HEK293T (cell line): ENCODE data around the gene ASTN2.

ENCODE experiments used
- BHLHE40 ChIP-seq: fragments of 450-650 bp; IDR thresholded peaks from 2 replicates; pipeline ENCODE4 v1.6.1; 2016; ENCODE audit warnings: mild to moderate bottlenecking, moderate library complexity, borderline replicate concordance
- ELF4 ChIP-seq: fragments of 450-650 bp; IDR thresholded peaks from 2 replicates; pipeline ENCODE4 v1.6.1; 2017; ENCODE audit warnings: antibody characterized with exemption
- FOXA1 ChIP-seq: fragments of 450-650 bp; IDR thresholded peaks from 2 replicates; pipeline ENCODE4 v1.6.1; 2016; ENCODE audit warnings: mild to moderate bottlenecking
- FOXK2 ChIP-seq: fragments of 450-650 bp; IDR thresholded peaks from 2 replicates; pipeline ENCODE4 v1.6.1; 2016; ENCODE audit warnings: mild to moderate bottlenecking
- FOXM1 ChIP-seq: fragments of 450-650 bp; IDR thresholded peaks from 2 replicates; pipeline ENCODE4 v1.6.1; 2017; ENCODE audit warnings: mild to moderate bottlenecking, borderline replicate concordance
- LEF1 ChIP-seq: fragments of 450-650 bp; IDR thresholded peaks from 2 replicates; pipeline ENCODE4 v1.6.1; 2017; ENCODE audit warnings: mild to moderate bottlenecking, borderline replicate concordance
- NFRKB ChIP-seq: fragments of 450-650 bp; IDR thresholded peaks from 2 replicates; pipeline ENCODE4 v1.6.1; 2016; ENCODE audit warnings: mild to moderate bottlenecking, moderate library complexity
- SP1 ChIP-seq: fragments of 450-650 bp; IDR thresholded peaks from 2 replicates; pipeline ENCODE4 v1.6.1; 2017
- SUZ12 ChIP-seq: fragments of 450-650 bp; IDR thresholded peaks from 2 replicates; pipeline ENCODE4 v1.6.1; 2016; ENCODE audit warnings: mild to moderate bottlenecking

GRCh38 chr9:116558818-116559540 is 855.9 kb downstream of the ASTN2 start:
- no peak for TF ChIP-seq LEF1
- TF ChIP-seq FOXA1: no peak
- no peak for TF ChIP-seq BHLHE40
- no peak for TF ChIP-seq SUZ12
- no peak for TF ChIP-seq NFRKB
- TF ChIP-seq SP1: no peak
- TF ChIP-seq FOXM1: no peak
- TF ChIP-seq ELF4: no peak
- no peak for TF ChIP-seq FOXK2
